MM.1S (cell line): ENCODE measurements around the gene NIT2.

Experiments used
- CTCF ChIP-seq: fragments of 300-600 bp; sonication (generic); IDR thresholded peaks from 2 replicates; pipeline ENCODE4 v1.5.1; 2016; ENCODE audit warnings: antibody characterized with exemption, low read length, mixed read lengths
- EZH2 ChIP-seq: fragments of 300-600 bp; sonication (generic); optimal IDR thresholded peaks from 2 replicates; pipeline ENCODE3; 2017; ENCODE audit warnings: low read depth, mild to moderate bottlenecking, antibody characterized with exemption, low read length, mixed read lengths

- TF ChIP-seq CTCF = no peak
- TF ChIP-seq EZH2 = no peak
Observed at GRCh38 chr3:100361897-100362296, 27.3 kb downstream of the NIT2 start.
